Keratinocyte (primary cell): Measurements from ENCODE around the gene CTSZ.

Experiments used
- CTCF ChIP-seq, 3 experiments: IDR thresholded peaks in 1 of 3; conservative IDR thresholded peaks in 1 of 3; optimal IDR thresholded peaks in 1 of 3; 2 replicates in 2 of 3; 3 replicates in 1 of 3; pipeline versions ENCODE3 to v1.5.1; 2011; ENCODE audit warnings: low read length in 3 of 3, mild to moderate bottlenecking in 3 of 3, moderate library complexity in 2 of 3, control low read depth in 1 of 3, inconsistent platforms in 1 of 3; ENCODE audit not compliant: insufficient read depth in 2 of 3; ENCODE audit errors: extremely low read depth in 1 of 3
- EZH2 ChIP-seq: IDR thresholded peaks from one replicate; pipeline ENCODE4 v1.6.1; 2012; ENCODE audit warnings: inconsistent platforms, mild to moderate bottlenecking, low read length, moderate library complexity

- TF ChIP-seq CTCF (optimal IDR thresholded peaks at IDR 0.05 in 1 of 3, IDR thresholded peaks at IDR 0.05 in 1 of 3, conservative IDR thresholded peaks at IDR 0.05 in 1 of 3; ENCODE audit: extremely low read depth in 1 of 3, insufficient read depth in 2 of 3, low read length in 3 of 3) (no peak), EZH2 (no peak)
Measured at GRCh38 chr20:58982406-58983114, 24.5 kb downstream of the CTSZ start.
